GM12878 (cell line): ENCODE data around the gene EEF2K. TPM values are rescaled to one million over a fixed set of nuclear protein-coding genes. Genes with fewer than 3 reads are reported as not detected.

Experiments
- ATAC-seq: fragments of 200-7000 bp; cut with Tn5 transposase; 3 replicates; pipeline ENCODE4 v1.9.1; 2020; ENCODE audit warnings: mild to moderate bottlenecking, moderate library complexity
- BruUV-seq: library from RNA; stranded (reverse); fragments of 400-500 nt; replicated peaks from 2 replicates; lab custom pipeline; 2021; lab: Mats Ljungman, UMichigan
- CTCF ChIA-PET: fragments of 300-600 bp; sonication (Branson Sonifier 250); formaldehyde crosslinking; extraction: SDS; loops from one replicate; lab custom pipeline; 2021; ENCODE audit warnings: inconsistent platforms; lab: Yijun Ruan, JAX
- POLR2A ChIA-PET: fragments of 350-600 bp; formaldehyde crosslinking; extraction: SDS; loops from one replicate; lab custom pipeline; 2021; ENCODE audit warnings: inconsistent platforms; lab: Charles Lee
- RAD21 ChIA-PET: fragments of 300-600 bp; sonication (Branson Sonifier 250); formaldehyde crosslinking; loops from one replicate; lab custom pipeline; 2023; ENCODE audit warnings: antibody characterized with exemption; ENCODE audit not compliant: unreplicated experiment; lab: Charles Lee
- SMC1A ChIA-PET: fragments of 300-600 bp; sonication (Branson Sonifier 250); formaldehyde crosslinking; loops from one replicate; lab custom pipeline; 2023; ENCODE audit not compliant: unreplicated experiment, uncharacterized antibody; lab: Charles Lee
- DNase-seq: peaks from one replicate; pipeline ENCODE4 v3.0.0-alpha.2; 2011; ENCODE audit warnings: low read depth, low spot score
- FAIRE-seq: peaks from 3 replicates; lab custom pipeline; 2011; peaks lifted over from hg19 to GRCh38; lab: Jason Lieb, UNC
- H2AFZ ChIP-seq: 2 replicates; pipeline ENCODE4 v1.6.0; 2011; ENCODE audit warnings: low read depth, low read length, control low read depth; ENCODE audit not compliant: control insufficient read depth
- H3K27ac ChIP-seq: 2 replicates; pipeline ENCODE4 v1.5.1; 2011; ENCODE audit warnings: control low read depth; ENCODE audit not compliant: control insufficient read depth, insufficient read depth
- H3K27me3 ChIP-seq, 2 experiments: replicated peaks in 1 of 2; 2 replicates each; pipeline versions ENCODE4 v1.6.0 to v1.6.1; 2011; ENCODE audit warnings: low read length in 1 of 2; ENCODE audit not compliant: control insufficient read depth in 2 of 2, insufficient read depth in 2 of 2
- H3K36me3 ChIP-seq, 2 experiments: 2 replicates each; pipeline ENCODE4 v1.5.1; 2011; ENCODE audit warnings: low read length in 1 of 2; ENCODE audit not compliant: control insufficient read depth in 2 of 2, insufficient read depth in 2 of 2
- H3K4me1 ChIP-seq: 2 replicates; pipeline ENCODE4 v1.6.1; 2011; ENCODE audit warnings: mild to moderate bottlenecking, low read length, moderate library complexity, mixed read lengths; ENCODE audit not compliant: control insufficient read depth, insufficient read depth
- H3K4me2 ChIP-seq: 2 replicates; pipeline ENCODE4 v1.6.0; 2011; ENCODE audit warnings: control low read depth; ENCODE audit not compliant: control insufficient read depth, insufficient read depth
- H3K4me3 ChIP-seq: fragments of 200-600 bp; sonication (generic); 2 replicates; pipeline ENCODE4 v1.5.1; 2016
- H3K79me2 ChIP-seq: 2 replicates; pipeline ENCODE4 v1.6.0; 2011; ENCODE audit warnings: low read length; ENCODE audit not compliant: control insufficient read depth, insufficient read depth
- H3K9ac ChIP-seq: 2 replicates; pipeline ENCODE4 v1.8.0; 2011; ENCODE audit warnings: low read length, control low read depth, mixed read lengths; ENCODE audit not compliant: control insufficient read depth, insufficient read depth
- H3K9me3 ChIP-seq: replicated peaks from 3 replicates; pipeline ENCODE4 v1.5.1; 2011; ENCODE audit warnings: mild to moderate bottlenecking, low read length; ENCODE audit not compliant: control insufficient read depth, insufficient read depth
- H4K20me1 ChIP-seq: 2 replicates; pipeline ENCODE4 v1.6.0; 2011; ENCODE audit not compliant: control insufficient read depth, insufficient read depth
- CHD4 ChIP-seq: fragments of 200-600 bp; sonication (generic); IDR thresholded peaks from 2 replicates; pipeline ENCODE4 v1.6.1; 2016; ENCODE audit warnings: mild to moderate bottlenecking
- GATAD2B ChIP-seq: fragments of 450-650 bp; conservative IDR thresholded peaks from 2 replicates; pipeline ENCODE4 v1.6.1; 2017; ENCODE audit warnings: low read depth, mild to moderate bottlenecking, moderate library complexity
- HDAC6 ChIP-seq: fragments of 200-600 bp; sonication (generic); IDR thresholded peaks from one replicate; pipeline ENCODE4 v1.8.0; 2017; ENCODE audit warnings: antibody characterized with exemption; ENCODE audit not compliant: unreplicated experiment
- IRF5 ChIP-seq: fragments of 450-650 bp; IDR thresholded peaks from 2 replicates; pipeline ENCODE4 v1.6.1; 2017; ENCODE audit warnings: borderline replicate concordance
- NR2C2 ChIP-seq: IDR thresholded peaks from 2 replicates; pipeline ENCODE4 v1.6.1; 2011; ENCODE audit warnings: borderline replicate concordance, low read depth; ENCODE audit not compliant: control insufficient read depth, insufficient read length
- PML ChIP-seq: IDR thresholded peaks from 2 replicates; pipeline ENCODE4 v1.6.1; 2012; ENCODE audit warnings: low read length, inconsistent platforms
- POLR2A ChIP-seq: IDR thresholded peaks from 2 replicates; pipeline ENCODE4 v1.6.1; 2011; ENCODE audit warnings: low read depth, mild to moderate bottlenecking, low read length
- POLR2AphosphoS5 ChIP-seq: IDR thresholded peaks from 2 replicates; pipeline ENCODE4 v1.6.1; 2011; ENCODE audit warnings: mild to moderate bottlenecking, low read length, inconsistent platforms
- RCOR1 ChIP-seq: conservative IDR thresholded peaks from 2 replicates; pipeline ENCODE4 v1.6.1; 2012; ENCODE audit warnings: low read depth, low read length, improper control_type of control experiment
- SIN3A ChIP-seq: IDR thresholded peaks from 2 replicates; pipeline ENCODE4 v1.6.1; 2012; ENCODE audit warnings: low read depth, low read length, improper control_type of control experiment
- SMAD5 ChIP-seq: IDR thresholded peaks from 2 replicates; pipeline ENCODE4 v1.6.1; 2016; ENCODE audit warnings: antibody characterized with exemption, low read depth
- ZBTB33 ChIP-seq: fragments of 450-650 bp; IDR thresholded peaks from 2 replicates; pipeline ENCODE4 v1.6.1; 2017; ENCODE audit warnings: mild to moderate bottlenecking
- ZNF24 ChIP-seq: fragments of 450-650 bp; IDR thresholded peaks from 2 replicates; pipeline ENCODE4 v1.6.1; 2017; ENCODE audit warnings: antibody characterized with exemption, mild to moderate bottlenecking
- WGBS: methylation state at CpG from one replicate; pipeline ENCODE4 v1.1.6; 2016; ENCODE audit warnings: low lambda C conversion rate; ENCODE audit not compliant: insufficient replicate concordance, insufficient coverage; ENCODE audit errors: missing lambda C conversion rate; 5-methylcytosine and 5-hydroxymethylcytosine counted together
- in situ Hi-C: fragments of 300-500 bp; cut with MboI; formaldehyde crosslinking; loops from 9 replicates; pipeline ENCODE4 v1.14.3; 2018; ENCODE audit warnings: mixed read lengths
- intact Hi-C: fragments of 100-400 bp; cut with micrococcal nuclease; formaldehyde crosslinking; loops from one replicate; pipeline ENCODE4 v1.14.2; 2022; ENCODE audit not compliant: unreplicated experiment
- polyA plus RNA-seq, 11 experiments: library from polyadenylated mRNA; depleted of rRNA in 4 of 11; unstranded in 6 of 11; stranded (reverse) in 5 of 11; fragments of >200 nt; fragmentation: Nextera tagmentation in 4 of 11; fragmentation: Illumina TruSeq in 1 of 11; extraction: Ambion mirVana in 4 of 11; extraction: Trizol in 1 of 11; gene quantifications; 1 replicate in 1 of 11; 2 replicates in 10 of 11; pipeline versions ENCODE4 v1.2.1 to v1.2.3, GENCODE V29; 2011 to 2016; ENCODE audit warnings: inconsistent platforms in 2 of 11, missing spikeins in 2 of 11, low read depth in 1 of 11
- total RNA-seq, 4 experiments: library from RNA; depleted of rRNA in 3 of 4; stranded (reverse); fragments of >200 nt in 3 of 4; fragmentation: Illumina TruSeq in 1 of 4; extraction: Trizol in 1 of 4; gene quantifications; 2 replicates each; pipeline versions ENCODE4 v1.2.1 to v1.2.3, GENCODE V29; 2013 to 2021
- TF ChIP-seq, protein P1 (sequence below): fragments of 450-650 bp; IDR thresholded peaks from 2 replicates; pipeline ENCODE4 v1.6.1; 2018; ENCODE audit warnings: mild to moderate bottlenecking, low read depth, moderate library complexity; ENCODE audit not compliant: partially characterized antibody

EEF2K gene
- total and polyA plus RNA-seq, 10 of the 15 experiments (the other 5 are each of a cell fraction or from before 2014, with no cell fraction given): 2.0 to 29.6 (median 12.2) TPM

GRCh38 chr16:22163806-22164205 lies 42.3 kb upstream of the EEF2K start:
- H3K4me2 ChIP-seq: no peak overlapping the region
- H3K4me3 ChIP-seq: no peak overlapping the region
- ATAC-seq: no peak
- H3K36me3 ChIP-seq: no peaks in the 10 kb centered on the region
- H2AFZ ChIP-seq: no peak overlapping the region
- no peak for DNase-seq
- no peaks in the 10 kb centered on the region for H3K79me2 ChIP-seq
- no TSS peak for BruUV-seq
- CTCF ChIA-PET: no interaction called here
- no peak for FAIRE-seq
- peaks cover 0 to 2% of the 10 kb centered on the region in 2 experiments; a peak in 3 of 4 replicates for H3K27me3 ChIP-seq
- TF ChIP-seq, protein P1, sequence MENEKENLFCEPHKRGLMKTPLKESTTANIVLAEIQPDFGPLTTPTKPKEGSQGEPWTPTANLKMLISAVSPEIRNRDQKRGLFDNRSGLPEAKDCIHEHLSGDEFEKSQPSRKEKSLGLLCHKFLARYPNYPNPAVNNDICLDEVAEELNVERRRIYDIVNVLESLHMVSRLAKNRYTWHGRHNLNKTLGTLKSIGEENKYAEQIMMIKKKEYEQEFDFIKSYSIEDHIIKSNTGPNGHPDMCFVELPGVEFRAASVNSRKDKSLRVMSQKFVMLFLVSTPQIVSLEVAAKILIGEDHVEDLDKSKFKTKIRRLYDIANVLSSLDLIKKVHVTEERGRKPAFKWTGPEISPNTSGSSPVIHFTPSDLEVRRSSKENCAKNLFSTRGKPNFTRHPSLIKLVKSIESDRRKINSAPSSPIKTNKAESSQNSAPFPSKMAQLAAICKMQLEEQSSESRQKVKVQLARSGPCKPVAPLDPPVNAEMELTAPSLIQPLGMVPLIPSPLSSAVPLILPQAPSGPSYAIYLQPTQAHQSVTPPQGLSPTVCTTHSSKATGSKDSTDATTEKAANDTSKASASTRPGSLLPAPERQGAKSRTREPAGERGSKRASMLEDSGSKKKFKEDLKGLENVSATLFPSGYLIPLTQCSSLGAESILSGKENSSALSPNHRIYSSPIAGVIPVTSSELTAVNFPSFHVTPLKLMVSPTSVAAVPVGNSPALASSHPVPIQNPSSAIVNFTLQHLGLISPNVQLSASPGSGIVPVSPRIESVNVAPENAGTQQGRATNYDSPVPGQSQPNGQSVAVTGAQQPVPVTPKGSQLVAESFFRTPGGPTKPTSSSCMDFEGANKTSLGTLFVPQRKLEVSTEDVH: no peak
- TF ChIP-seq NR2C2 (no peak), POLR2A (no peak), RCOR1 (no peak), IRF5 (no peak), ZNF24 (no peak), GATAD2B (no peak), PML (no peak), HDAC6 (no peak), SIN3A (no peak), SMAD5 (no peak), ZBTB33 (no peak), CHD4 (no peak), POLR2AphosphoS5 (no peak)
- intact Hi-C loops: no loop called here
- no peak overlapping the region for H3K9ac ChIP-seq
- H3K9me3 ChIP-seq: no peaks in the 10 kb centered on the region
- no peaks in the 10 kb centered on the region; the same call in 1 of the 2 replicates for H4K20me1 ChIP-seq
- WGBS: 45% methylated on average over 6 of the region's 6 CpGs
- RAD21 ChIA-PET: no interaction called here
- SMC1A ChIA-PET: no interaction called here
- H3K27ac ChIP-seq: no peak overlapping the region
- POLR2A ChIA-PET: no interaction called here
- H3K4me1 ChIP-seq: no peaks in the 10 kb centered on the region
- in situ Hi-C loops: no loop called here
